HG03439 (cell line): ENCODE measurements around the gene OR2H1.

Source experiments
- ATAC-seq: cut with Tn5 transposase; IDR thresholded peaks from one replicate; pipeline ENCODE4 v1.9.1; 2021; ENCODE audit warnings: mild to moderate bottlenecking, moderate library complexity; ENCODE audit not compliant: unreplicated experiment

The OR2H1 gene

DNA sequence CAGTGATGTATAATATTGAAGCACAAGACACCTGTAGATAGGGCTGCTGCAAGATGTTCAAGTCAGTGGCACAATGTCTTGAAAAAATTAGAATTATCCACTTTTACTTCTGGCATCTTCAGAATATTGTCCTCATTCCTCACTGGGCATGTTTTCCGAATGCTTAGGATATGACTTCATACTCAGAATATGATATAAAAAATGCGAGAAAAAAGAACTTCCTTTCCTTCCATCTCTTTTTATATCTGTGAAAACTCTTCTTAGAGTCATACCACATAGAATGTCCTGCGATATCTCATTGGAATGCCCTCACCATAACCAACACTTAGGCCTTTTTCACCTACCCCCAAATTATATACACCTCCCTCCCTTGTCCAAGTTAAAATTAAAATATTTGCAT, 26.2 kb downstream of the OR2H1 start:
- no peak for ATAC-seq

DNA sequence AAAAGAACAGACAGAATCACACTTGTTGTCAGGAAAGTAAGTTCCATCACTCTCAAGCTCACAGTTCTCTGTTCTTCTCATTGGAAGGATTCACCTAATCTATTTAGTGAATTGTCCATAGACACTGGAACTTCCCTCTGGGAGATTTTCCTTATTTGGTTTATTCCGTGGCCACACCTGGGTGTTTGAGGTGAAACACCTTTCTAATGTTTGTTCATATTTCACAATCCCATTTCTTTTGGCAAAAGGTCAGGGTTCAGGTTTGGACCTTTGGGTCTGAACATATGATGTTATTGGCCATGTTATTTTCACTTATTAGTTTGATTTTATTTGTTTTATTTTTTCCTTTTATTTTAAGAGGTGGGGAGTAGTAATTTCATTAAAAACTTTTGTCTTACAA, 26.8 kb downstream of the OR2H1 start:
- no peak for ATAC-seq

DNA sequence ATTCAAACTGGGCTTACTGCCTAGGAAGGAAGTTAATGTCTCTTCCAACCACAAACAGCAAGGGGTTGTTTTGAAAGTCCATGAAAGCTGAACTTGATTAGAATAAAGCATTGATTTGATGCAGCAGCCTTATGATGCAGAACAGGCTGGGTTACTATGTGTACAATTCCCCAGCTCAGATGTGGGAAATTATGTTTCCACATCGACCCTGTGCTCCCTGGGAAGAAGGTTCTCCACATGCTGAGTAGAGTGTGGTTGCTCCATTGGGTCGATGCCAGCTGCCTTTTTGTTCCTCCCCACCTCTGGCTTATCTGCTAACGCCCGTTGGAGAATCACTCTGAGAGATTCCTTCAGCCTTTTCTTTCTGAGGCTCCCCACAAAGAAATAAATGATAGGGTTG, 29.6 kb downstream of the OR2H1 start:
- ATAC-seq: no peak

DNA sequence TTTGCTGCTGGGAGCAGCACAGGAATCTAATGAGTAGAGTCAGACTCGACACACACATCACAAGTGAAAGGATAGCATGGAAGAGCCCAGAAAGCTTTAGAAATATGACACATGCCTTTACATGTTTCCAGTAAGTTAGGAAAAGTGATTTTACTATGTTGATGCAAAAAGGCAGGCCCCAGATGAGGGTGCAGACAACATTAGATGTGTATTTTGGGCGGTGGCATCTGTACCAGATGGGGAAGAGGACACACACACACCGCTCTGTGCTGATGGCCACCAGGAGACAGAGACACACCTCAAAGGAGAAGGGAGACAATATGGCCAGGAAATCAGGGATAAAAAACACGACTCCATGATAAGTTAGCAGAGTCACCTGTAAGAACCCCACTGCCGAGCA, 30.2 kb downstream of the OR2H1 start:
- ATAC-seq: no peak

GRCh38 chr6:29487660-29488059, 30.7 kb downstream of the OR2H1 start, which contains the start of gene MAS1L:
MAS1L (minus strand) TSS chr6:29487956; CDS start chr6:29487902, 54 bp downstream.
- no peak for ATAC-seq

DNA sequence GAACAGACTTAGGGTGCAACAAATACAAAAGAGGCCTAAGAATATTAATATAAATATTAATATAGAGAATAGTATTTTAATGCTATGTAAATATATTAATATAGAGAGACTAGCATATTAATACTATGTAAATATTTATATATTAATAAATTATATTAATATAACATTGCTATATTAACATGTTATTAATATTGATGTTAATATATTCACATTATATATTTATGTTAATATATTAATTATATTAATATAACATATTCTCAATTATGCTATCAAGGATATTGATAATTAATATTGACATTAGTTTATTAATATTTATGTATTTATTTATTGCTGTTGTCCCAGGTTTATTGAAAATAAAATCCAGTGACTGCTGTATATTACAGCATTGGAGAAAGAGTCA, 31.9 kb downstream of the OR2H1 start:
- ATAC-seq: no peak

- ATAC-seq: no peak
Observed at GRCh38 chr6:29489286-29489685, 32.3 kb downstream of the OR2H1 start.

DNA sequence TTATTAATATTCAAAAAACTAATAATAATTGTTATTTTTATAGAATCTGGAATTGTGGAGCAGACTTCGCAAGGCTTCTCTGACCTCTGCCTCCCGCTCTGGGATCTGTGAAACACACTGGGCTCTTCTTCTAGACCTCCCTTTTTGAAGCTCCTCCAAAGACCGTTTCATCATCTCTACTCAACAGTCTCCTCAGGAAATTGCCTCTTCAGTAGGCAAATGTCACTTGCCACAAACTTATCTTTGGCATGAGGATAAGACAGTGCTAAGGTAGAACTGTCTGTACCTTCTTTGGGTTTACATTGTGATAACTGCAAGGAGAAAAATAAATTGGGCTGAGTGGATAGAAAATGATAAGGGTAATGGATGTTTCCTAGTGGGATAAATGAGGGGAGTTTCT, 33.1 kb downstream of the OR2H1 start:
- ATAC-seq: no peak

DNA sequence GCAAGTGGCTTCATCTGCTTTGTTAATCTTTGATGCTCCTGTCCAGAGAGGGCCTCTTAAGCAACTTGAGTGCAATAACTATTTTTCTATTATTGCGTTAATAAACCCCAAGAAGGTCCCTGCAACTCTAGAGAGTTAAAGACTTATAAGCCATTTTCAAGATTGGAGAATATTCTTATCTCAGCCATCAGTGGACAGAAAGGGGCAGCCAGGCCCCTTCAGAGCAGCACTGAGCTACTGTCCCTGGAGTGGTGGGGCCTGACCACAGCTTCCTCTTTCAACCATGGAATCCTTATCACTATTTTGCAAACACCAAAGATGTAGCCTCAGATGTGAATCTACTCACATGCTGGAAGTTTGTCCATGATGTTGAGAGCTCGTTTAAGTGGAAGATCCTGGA, 33.6 kb downstream of the OR2H1 start:
- ATAC-seq: no peak

- ATAC-seq: no peak
Observed at GRCh38 chr6:29491574-29491973, 34.6 kb downstream of the OR2H1 start.

DNA sequence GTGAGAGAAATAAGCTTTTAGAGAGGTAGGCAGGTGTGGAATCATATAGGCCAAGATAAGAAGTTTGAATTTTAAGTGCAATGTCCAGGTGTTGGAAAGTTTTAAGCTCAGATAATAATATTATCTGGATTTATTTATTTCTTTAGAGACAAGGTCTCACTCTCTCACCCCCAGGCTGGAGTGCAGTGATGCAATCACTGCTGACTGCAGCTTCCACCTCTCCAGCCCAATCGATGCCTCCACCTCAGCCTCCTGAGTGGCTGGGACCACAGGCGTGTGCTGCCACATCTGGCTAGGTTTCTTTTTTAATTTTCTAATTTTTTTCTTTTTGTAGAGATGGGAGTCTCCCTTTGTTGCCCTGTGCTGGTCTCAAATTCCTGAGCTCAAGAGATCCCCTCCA, 36.3 kb downstream of the OR2H1 start:
- ATAC-seq: no peak

DNA sequence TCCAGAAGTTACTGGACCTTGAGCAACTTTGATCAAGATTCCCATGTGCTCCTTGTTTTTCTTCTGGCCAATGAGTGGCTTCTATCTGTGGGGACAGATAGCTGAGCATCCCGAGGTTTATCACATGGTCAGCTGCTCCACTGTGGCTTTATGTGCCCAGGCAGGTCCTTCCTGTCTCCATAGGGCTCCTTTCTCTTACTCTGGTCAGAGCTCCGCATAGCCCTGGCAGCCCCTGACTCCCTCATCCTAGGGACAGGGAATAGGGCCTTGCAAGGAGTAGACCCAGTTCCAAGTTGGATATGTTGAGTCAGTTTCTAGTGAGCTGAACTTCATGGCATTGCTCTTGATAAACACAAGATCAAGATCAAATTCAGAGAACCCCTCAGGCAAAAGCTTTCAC, 37.2 kb downstream of the OR2H1 start:
- ATAC-seq: no peak

DNA sequence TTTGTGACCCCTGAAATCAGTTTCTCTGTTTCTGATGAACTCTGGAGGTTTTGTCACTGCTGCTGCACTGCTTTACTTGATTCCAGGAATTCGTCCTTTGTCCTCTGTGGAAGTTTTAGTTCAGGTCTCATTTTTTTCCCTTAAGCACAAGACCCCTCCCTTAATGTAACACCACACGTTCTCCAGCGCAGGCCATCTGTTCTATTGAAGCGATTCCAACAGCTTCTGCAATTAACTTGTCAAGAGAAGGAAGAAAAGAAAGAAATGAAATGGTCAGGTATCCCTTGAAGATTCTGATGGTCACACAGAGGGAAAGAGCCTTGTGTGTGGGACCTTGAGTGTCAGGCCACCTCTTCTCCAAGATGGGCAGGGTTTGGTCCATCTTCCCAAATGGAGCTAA, 38.6 kb downstream of the OR2H1 start:
- no peak for ATAC-seq

- no peak for ATAC-seq
Observed at GRCh38 chr6:29496961-29497360, 40.0 kb downstream of the OR2H1 start.

GRCh38 chr6:29499704-29500103, 42.7 kb downstream of the OR2H1 start:
- no peak for ATAC-seq

GRCh38 chr6:29500594-29500993, 43.6 kb downstream of the OR2H1 start:
- no peak for ATAC-seq

GRCh38 chr6:29501106-29501505, 44.2 kb downstream of the OR2H1 start:
- ATAC-seq: no peak

DNA sequence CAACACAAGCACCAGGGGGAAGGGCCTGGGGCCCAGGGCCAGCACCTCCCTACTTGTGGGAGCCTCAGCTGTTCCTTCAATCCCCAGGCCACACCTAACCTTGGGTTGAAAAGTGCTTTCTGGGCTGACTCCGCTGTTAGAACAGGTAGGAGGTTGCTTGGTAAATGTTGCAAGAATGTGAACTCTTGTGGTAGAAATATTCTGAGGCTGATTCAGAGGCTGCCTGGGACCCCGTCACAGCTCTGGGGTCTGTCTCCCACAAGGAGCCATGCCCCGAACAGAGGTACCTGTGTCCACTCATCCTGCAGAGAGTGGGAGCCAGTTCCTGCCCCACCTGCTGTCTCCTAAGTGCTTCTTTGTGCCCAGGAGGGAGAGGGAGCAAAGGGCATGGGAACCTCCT, 45.2 kb downstream of the OR2H1 start:
- ATAC-seq: no peak

- ATAC-seq: no peak
Observed at GRCh38 chr6:29502597-29502996, 45.6 kb downstream of the OR2H1 start.

DNA sequence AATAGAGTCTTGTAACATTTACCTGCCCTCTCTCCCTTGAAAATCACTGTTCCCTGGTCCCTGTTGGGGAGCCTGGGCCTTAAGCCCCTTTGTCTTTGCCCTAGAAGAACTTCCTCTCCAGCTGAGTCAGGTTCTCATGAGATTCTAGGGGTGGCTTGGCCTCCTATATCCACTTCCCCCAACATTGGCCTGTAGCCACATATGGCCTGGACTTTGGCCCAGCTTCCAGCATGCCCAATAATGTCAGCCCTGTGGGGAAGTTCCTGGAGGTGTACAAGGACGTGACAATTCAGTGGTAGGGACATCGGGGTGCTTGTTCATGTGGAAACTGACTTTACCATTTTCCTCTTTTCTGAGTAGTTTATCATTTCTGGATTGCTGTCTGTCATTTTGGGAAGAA, 48.0 kb downstream of the OR2H1 start:
- no peak for ATAC-seq

DNA sequence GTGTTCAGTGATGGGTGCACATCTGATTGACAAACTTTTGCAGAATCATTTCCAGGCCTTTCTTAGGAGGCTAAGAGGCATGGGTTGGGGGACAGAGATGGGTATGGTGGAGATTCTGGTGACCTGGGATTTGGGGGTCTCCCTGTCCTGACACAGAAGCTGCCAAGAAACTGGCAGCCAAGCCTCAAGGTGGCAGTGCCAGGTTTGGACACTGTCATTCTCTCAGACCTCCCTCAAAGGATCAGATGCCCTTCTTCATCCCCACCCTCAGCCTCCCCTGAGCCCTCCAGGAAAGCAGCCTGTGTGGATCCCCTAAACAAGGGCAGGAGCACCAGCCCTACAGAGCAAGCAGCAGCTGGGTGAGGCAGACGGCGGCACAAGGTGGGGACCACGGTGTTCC, 48.9 kb downstream of the OR2H1 start:
- ATAC-seq: no peak

- ATAC-seq: no peak
Observed at GRCh38 chr6:29506446-29507067, 49.6 kb downstream of the OR2H1 start.

GRCh38 chr6:29507319-29507718, 50.4 kb downstream of the OR2H1 start:
- ATAC-seq: no peak
